CD4-positive, alpha-beta T cell treated with Interleukin-15 for 4 hours (primary cell): ENCODE results near the gene EFCAB14.
"Not testable (repeated sequence)": the region's sequence is repeated elsewhere in the genome, so short reads cannot be mapped to it uniquely, and the experiment has no call there.

Experiments used
- DNase-seq: peaks from one replicate; pipeline ENCODE4 v3.0.0-alpha.2; 2020; ENCODE audit warnings: low spot score

The EFCAB14 gene

DNA sequence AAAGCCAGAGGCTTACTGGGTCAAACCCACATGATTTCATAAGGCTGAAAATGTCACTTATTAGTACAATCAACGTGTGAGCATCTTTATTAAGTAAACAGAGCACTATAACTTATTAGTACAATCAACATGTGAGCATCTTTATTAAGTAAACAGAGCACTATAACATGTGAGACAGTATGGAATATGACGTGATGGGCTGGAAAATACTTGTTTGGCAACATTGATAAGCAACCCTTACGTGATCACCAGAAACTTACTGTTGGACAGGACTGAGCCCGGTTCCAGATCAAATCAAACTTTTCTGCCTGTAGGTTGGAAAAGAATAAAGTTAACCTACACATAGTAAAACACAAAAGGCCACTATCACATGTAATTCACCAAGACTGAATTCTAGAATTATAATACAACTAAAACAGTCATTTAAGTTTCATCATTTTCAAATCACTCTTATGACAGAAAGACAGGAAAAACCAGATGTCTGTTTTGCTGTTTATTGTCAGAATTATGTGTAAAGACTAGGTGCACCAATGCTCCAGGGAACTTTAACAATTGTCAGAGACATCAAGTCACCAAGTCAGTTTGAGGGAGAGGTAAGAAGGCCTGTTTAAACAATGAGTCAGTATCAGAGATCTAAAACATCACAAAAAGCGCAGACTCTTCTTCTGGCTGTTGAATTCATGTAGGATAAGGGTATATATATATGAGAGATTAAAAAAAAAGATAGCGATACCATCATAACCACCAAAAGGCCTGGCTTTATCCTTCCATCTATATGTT, 66.4 kb downstream of the EFCAB14 start:
- DNase-seq: no peak

DNA sequence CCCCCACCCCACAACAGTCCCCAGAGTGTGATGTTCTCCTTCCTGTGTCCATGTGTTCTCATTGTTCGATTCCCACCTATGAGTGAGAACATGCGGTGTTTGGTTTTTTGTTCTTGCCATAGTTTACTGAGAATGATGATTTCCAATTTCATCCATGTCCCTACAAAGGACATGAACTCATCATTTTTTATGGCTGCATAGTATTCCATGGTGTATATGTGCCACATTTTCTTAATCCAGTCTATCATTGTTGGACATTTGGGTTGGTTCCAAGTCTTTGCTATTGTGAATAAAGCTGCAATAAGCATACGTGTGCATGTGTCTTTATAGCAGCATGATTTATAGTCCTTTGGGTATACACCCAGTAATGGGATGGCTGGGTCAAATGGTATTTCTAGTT, 67.8 kb downstream of the EFCAB14 start:
- DNase-seq: not testable (repeated sequence)

GRCh38 chr1:46650491-46650890, 68.4 kb downstream of the EFCAB14 start:
- DNase-seq: no peak

DNA sequence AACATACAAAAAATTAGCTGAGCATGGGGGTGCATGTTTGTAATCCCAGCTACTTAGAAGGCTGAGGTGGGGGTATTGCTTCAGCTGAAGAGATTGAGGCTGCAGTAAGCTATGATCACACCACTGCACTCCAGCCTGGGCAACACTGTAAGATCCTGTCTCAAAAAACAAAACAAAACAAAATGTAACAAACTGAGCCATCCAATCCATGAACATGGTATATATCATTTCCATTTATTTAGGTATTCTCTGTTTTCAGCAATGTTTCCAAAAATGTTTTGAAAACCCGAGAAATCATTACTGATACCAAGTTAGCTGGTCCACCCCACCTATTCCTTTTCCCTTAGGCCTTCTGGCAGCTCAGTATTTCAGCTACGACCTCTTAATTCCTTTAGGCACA, 69.2 kb downstream of the EFCAB14 start:
- no peak for DNase-seq

GRCh38 chr1:46647611-46648010, 71.3 kb downstream of the EFCAB14 start:
- no peak for DNase-seq

DNA sequence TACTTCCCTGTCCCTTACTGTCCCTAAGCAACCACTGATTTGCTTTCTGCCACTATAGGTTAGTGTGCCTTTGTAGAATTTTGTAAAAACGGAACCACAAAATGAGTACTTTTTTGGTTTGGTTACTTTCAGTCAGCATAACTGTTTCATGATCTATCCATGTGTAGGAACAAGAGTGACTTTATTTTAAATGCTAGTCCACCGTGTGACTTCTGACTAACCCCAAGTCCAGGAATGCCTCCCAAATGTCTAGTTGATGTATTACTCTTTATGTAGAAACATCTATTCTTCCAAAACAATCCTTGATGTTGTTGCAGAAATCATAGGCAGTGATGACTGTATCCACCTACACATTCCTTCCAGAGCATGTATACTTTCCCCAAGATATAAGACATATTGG, 72.1 kb downstream of the EFCAB14 start:
- no peak for DNase-seq

DNA sequence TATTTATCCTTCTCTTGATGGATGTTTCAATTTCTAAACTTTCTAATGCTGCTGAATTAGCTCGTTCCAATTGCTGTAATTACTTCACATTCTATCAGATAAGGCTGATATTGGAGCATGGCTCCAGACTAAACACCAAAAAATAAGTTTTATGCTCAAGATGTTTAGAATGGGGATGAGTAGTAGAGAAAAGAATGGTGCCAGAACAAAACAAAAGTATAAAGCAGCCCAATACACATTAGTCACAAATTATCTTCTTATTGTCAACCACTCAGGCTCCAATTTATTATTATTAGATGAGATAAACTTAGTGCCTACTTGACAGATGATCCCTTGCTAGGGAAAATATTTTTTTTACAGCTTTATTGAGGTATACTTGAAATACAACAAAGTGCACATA, 72.6 kb downstream of the EFCAB14 start:
- DNase-seq: no peak

DNA sequence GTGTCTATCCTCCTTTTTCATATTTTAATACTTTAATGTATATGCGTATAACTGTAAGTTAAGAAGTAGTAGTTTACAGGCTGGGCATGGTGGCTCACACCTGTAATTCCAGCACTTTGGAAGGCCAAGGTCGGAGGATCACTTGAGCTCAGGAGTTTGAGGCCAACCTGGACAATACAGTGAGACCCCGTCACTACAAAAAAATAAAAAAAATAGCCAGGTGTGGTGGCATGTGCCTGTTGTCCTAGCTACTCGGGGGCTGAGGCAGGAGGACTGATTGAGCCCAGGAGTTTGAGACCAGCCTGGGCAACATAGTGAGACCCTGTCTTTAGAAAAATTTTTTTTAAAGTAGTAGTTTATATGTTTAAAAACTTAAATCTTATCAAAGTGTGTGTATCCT, 73.1 kb downstream of the EFCAB14 start:
- no peak for DNase-seq

DNA sequence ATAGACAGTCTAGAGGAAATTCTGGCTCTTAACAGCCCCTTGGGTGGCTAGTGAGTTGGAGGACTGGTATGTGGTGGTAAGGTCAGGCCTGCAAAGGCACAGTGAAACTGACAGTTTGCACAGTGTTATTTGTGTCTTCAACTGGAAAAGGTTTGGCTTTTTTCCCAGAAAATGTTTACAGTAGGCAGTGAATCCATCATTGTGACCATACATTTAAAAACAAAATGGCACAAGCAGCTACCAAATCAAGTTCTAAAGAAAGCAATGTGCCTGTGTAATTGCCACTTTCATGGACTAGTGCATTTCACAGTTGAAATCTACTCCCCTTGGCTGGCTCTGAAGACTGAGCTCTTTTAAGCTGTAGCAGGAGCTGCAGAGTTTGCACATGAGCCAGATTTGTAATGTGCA, 75.5 kb downstream of the EFCAB14 start:
- DNase-seq: no peak

DNA sequence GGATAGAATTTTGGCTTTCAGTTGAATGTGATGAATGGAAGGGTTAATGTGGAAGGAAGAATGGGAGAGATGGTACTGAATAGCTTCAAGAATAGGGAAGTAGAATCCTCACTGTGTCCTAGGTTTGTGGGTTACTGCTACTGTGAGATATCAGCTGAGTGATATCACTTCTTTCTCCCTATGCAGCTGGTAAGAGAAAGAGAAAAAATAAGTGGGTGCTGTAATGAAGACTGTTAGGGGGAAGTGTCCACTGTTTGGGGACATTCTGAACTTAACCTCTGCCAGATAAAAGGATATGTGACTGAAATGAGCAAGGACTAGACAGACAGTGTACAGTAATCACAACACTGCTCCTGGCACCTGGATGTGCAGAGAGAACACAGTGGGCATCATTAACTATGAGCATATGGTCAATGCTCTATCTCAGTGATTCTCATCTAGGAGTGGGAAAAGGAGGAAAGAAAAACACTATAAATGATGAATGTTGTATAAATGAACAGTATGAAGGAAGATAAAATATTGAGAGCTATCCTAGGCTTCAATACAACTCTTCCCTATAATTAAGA, 76.7 kb downstream of the EFCAB14 start:
- no peak for DNase-seq

DNA sequence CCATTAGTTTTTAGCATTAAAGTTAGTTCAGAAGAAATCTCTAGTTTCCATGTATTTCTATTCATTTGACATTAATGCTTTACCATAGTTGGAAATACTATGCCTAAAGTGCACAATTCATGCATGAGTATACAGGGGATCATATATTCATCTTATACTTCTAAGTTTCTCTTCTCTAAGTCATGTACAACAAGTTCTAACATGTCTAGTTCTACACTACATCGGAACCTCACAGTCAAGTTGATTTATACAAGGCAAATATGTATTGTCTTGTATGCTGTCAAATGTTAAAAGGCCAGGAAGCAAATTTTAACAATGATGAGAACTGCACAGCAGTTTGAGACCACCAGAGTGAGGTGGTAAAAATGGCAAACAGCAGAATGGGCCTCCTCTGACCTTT, 79.4 kb downstream of the EFCAB14 start:
- DNase-seq: no peak

DNA sequence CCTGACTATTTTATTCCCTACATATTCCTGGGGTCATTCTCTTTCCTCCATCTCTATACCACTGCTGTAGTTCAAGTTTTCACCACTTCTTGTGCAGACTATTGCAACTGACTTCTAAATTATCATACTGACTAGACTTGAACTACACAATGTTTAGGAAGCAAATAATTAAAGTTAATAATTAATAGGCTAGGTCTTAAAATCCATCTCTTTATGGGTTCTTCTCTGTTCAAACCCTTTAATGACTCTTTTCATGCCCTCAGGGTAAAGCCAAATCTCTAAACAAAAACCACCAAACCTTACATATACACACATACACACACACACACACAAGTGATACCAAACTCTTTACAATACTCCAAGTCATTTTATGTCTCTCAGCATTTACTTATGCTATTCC, 80.0 kb downstream of the EFCAB14 start:
- DNase-seq: no peak

- no peak for DNase-seq
Measured at GRCh38 chr1:46637444-46638083, 81.3 kb downstream of the EFCAB14 start.

DNA sequence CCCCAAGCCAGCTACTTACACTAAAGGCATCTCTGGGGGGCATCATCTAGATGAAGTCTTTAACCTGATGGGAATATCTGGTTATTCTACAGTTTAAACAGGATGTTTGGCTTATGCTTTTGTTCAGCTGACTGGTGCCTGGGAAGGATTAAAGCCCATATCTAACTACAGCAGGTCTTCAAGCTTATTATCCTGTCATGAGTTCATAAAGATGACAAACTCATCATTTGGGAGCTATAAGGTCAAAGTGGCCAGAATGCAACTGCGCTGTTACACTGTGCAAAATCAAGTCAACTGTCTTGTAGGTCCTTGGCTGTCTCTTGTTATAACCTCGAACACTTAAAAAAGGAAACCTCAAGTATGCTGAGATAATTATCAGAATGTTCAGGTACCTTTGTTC, 83.7 kb downstream of the EFCAB14 start:
- no peak for DNase-seq

- DNase-seq: no peak
Measured at GRCh38 chr1:46630719-46631118, 88.2 kb downstream of the EFCAB14 start.
